ENCODE results near the gene PDE8A. TPM values are rescaled to one million over a fixed set of nuclear protein-coding genes. Genes with fewer than 3 reads are reported as not detected.
A peak's percentile ranks its signal among the peaks of the same experiment; 100 is the strongest.
"Not testable (repeated sequence)": the region's sequence is repeated elsewhere in the genome, so short reads cannot be mapped to it uniquely, and the experiment has no call there.

Gene PDE8A
- total RNA-seq, 1 donor from 2014 or later: 49.6 TPM

GRCh38 chr15:85008474-85009260 lies 27.0 kb downstream of the PDE8A start:
- no peak overlapping the region for H3K9ac ChIP-seq (ENCODE audit: low read depth in 1 of 3, low read length in 3 of 3)
- H3K27ac ChIP-seq (ENCODE audit: low read depth, low read length): no peak overlapping the region
- no peaks in the 10 kb centered on the region for H3K27me3 ChIP-seq (ENCODE audit: control insufficient read depth in 3 of 3, insufficient read depth in 3 of 3, low read length in 3 of 3)
- H3K36me3 ChIP-seq (ENCODE audit: control insufficient read depth in 3 of 3, insufficient read depth in 3 of 3, low read length in 3 of 3): no peaks in the 10 kb centered on the region
- H3K4me3 ChIP-seq (ENCODE audit: low read length in 3 of 3): no peak overlapping the region
- no peaks in the 10 kb centered on the region for H3K9me3 ChIP-seq (ENCODE audit: control insufficient read depth in 3 of 3, low read length in 3 of 3)
- peaks cover 38 to 44% (median 40%) of the 10 kb centered on the region in 3 donors for H3K4me1 ChIP-seq (ENCODE audit: control insufficient read depth in 3 of 3, insufficient read depth in 3 of 3, low read length in 3 of 3)

- no peak overlapping the region for H3K27ac ChIP-seq (ENCODE audit: low read depth, low read length)
- no peaks in the 10 kb centered on the region for H3K9me3 ChIP-seq (ENCODE audit: control insufficient read depth in 3 of 3, low read length in 3 of 3)
- no peak overlapping the region for H3K9ac ChIP-seq (ENCODE audit: low read depth in 1 of 3, low read length in 3 of 3)
- no peaks in the 10 kb centered on the region for H3K36me3 ChIP-seq (ENCODE audit: control insufficient read depth in 3 of 3, insufficient read depth in 3 of 3, low read length in 3 of 3)
- H3K4me1 ChIP-seq (ENCODE audit: control insufficient read depth in 3 of 3, insufficient read depth in 3 of 3, low read length in 3 of 3): peaks cover 30 to 36% (median 34%) of the 10 kb centered on the region in 3 donors
- no peaks in the 10 kb centered on the region for H3K27me3 ChIP-seq (ENCODE audit: control insufficient read depth in 3 of 3, insufficient read depth in 3 of 3, low read length in 3 of 3)
- H3K4me3 ChIP-seq (ENCODE audit: low read length in 3 of 3): no peak overlapping the region
These were observed 27.8 kb downstream of the PDE8A start for GRCh38 chr15:85009435-85009834.

GRCh38 chr15:85010071-85010385 lies 28.4 kb downstream of the PDE8A start:
- Histone ChIP-seq H3K36me3 (ENCODE audit: control insufficient read depth in 3 of 3, insufficient read depth in 3 of 3, low read length in 3 of 3) (no peaks in the 10 kb centered on the region), H3K4me1 (ENCODE audit: control insufficient read depth in 3 of 3, insufficient read depth in 3 of 3, low read length in 3 of 3) (peaks cover 29 to 35% (median 34%) of the 10 kb centered on the region in 3 donors), H3K27ac (ENCODE audit: low read depth, low read length) (peak overlapping the region; percentile 64), H3K9me3 (ENCODE audit: control insufficient read depth in 3 of 3, low read length in 3 of 3) (no peaks in the 10 kb centered on the region), H3K27me3 (ENCODE audit: control insufficient read depth in 3 of 3, insufficient read depth in 3 of 3, low read length in 3 of 3) (no peaks in the 10 kb centered on the region), H3K4me3 (ENCODE audit: low read length in 3 of 3) (no peak overlapping the region), H3K9ac (ENCODE audit: low read depth in 1 of 3, low read length in 3 of 3) (no peak overlapping the region)

- Histone ChIP-seq H3K4me3 (ENCODE audit: low read length in 3 of 3) (no peak overlapping the region), H3K9ac (ENCODE audit: low read depth in 1 of 3, low read length in 3 of 3) (peak overlapping the region in 1 of 3 donors; percentile 24), H3K4me1 (ENCODE audit: control insufficient read depth in 3 of 3, insufficient read depth in 3 of 3, low read length in 3 of 3) (peaks cover 28 to 35% (median 34%) of the 10 kb centered on the region in 3 donors), H3K27me3 (ENCODE audit: control insufficient read depth in 3 of 3, insufficient read depth in 3 of 3, low read length in 3 of 3) (no peaks in the 10 kb centered on the region), H3K27ac (ENCODE audit: low read depth, low read length) (peak overlapping the region; percentile 64), H3K36me3 (ENCODE audit: control insufficient read depth in 3 of 3, insufficient read depth in 3 of 3, low read length in 3 of 3) (no peaks in the 10 kb centered on the region), H3K9me3 (ENCODE audit: control insufficient read depth in 3 of 3, low read length in 3 of 3) (no peaks in the 10 kb centered on the region)
These were observed 28.9 kb downstream of the PDE8A start for GRCh38 chr15:85010386-85011159.

GRCh38 chr15:85011160-85011571 lies 29.5 kb downstream of the PDE8A start:
- Histone ChIP-seq H3K4me1 (ENCODE audit: control insufficient read depth in 3 of 3, insufficient read depth in 3 of 3, low read length in 3 of 3) (peaks cover 28 to 35% (median 32%) of the 10 kb centered on the region in 3 donors), H3K4me3 (ENCODE audit: low read length in 3 of 3) (no peak overlapping the region), H3K27ac (ENCODE audit: low read depth, low read length) (peak overlapping the region; percentile 64), H3K9ac (ENCODE audit: low read depth in 1 of 3, low read length in 3 of 3) (no peak overlapping the region), H3K27me3 (ENCODE audit: control insufficient read depth in 3 of 3, insufficient read depth in 3 of 3, low read length in 3 of 3) (no peaks in the 10 kb centered on the region), H3K36me3 (ENCODE audit: control insufficient read depth in 3 of 3, insufficient read depth in 3 of 3, low read length in 3 of 3) (no peaks in the 10 kb centered on the region), H3K9me3 (ENCODE audit: control insufficient read depth in 3 of 3, low read length in 3 of 3) (no peaks in the 10 kb centered on the region)

- H3K4me3 ChIP-seq (ENCODE audit: low read length in 3 of 3); H3K27ac ChIP-seq (ENCODE audit: low read depth, low read length); H3K9ac ChIP-seq (ENCODE audit: low read depth in 1 of 3, low read length in 3 of 3); H3K27me3 ChIP-seq (ENCODE audit: control insufficient read depth in 3 of 3, insufficient read depth in 3 of 3, low read length in 3 of 3); H3K36me3 ChIP-seq (ENCODE audit: control insufficient read depth in 3 of 3, insufficient read depth in 3 of 3, low read length in 3 of 3); H3K9me3 ChIP-seq (ENCODE audit: control insufficient read depth in 3 of 3, low read length in 3 of 3): not testable (repeated sequence)
- H3K4me1 ChIP-seq (ENCODE audit: control insufficient read depth in 3 of 3, insufficient read depth in 3 of 3, low read length in 3 of 3): peaks cover 28 to 33% (median 29%) of the 10 kb centered on the region in 3 donors
These were observed 30.1 kb downstream of the PDE8A start for GRCh38 chr15:85011724-85012123.

GRCh38 chr15:85013785-85014184 lies 32.1 kb downstream of the PDE8A start:
- peaks cover 15 to 17% (median 16%) of the 10 kb centered on the region in 3 donors for H3K4me1 ChIP-seq (ENCODE audit: control insufficient read depth in 3 of 3, insufficient read depth in 3 of 3, low read length in 3 of 3)
- H3K27me3 ChIP-seq (ENCODE audit: control insufficient read depth in 3 of 3, insufficient read depth in 3 of 3, low read length in 3 of 3): no peaks in the 10 kb centered on the region
- H3K9me3 ChIP-seq (ENCODE audit: control insufficient read depth in 3 of 3, low read length in 3 of 3): no peaks in the 10 kb centered on the region
- H3K27ac ChIP-seq (ENCODE audit: low read depth, low read length): no peak overlapping the region
- H3K4me3 ChIP-seq (ENCODE audit: low read length in 3 of 3): no peak overlapping the region
- H3K36me3 ChIP-seq (ENCODE audit: control insufficient read depth in 3 of 3, insufficient read depth in 3 of 3, low read length in 3 of 3): no peaks in the 10 kb centered on the region
- no peak overlapping the region for H3K9ac ChIP-seq (ENCODE audit: low read depth in 1 of 3, low read length in 3 of 3)

GRCh38 chr15:85014932-85015331 lies 33.3 kb downstream of the PDE8A start:
- H3K27me3 ChIP-seq (ENCODE audit: control insufficient read depth in 3 of 3, insufficient read depth in 3 of 3, low read length in 3 of 3): no peaks in the 10 kb centered on the region
- H3K9me3 ChIP-seq (ENCODE audit: control insufficient read depth in 3 of 3, low read length in 3 of 3): no peaks in the 10 kb centered on the region
- no peak overlapping the region for H3K9ac ChIP-seq (ENCODE audit: low read depth in 1 of 3, low read length in 3 of 3)
- H3K4me3 ChIP-seq (ENCODE audit: low read length in 3 of 3): no peak overlapping the region
- H3K27ac ChIP-seq (ENCODE audit: low read depth, low read length): no peak overlapping the region
- H3K36me3 ChIP-seq (ENCODE audit: control insufficient read depth in 3 of 3, insufficient read depth in 3 of 3, low read length in 3 of 3): no peaks in the 10 kb centered on the region
- peaks cover 10 to 13% (median 13%) of the 10 kb centered on the region in 3 donors for H3K4me1 ChIP-seq (ENCODE audit: control insufficient read depth in 3 of 3, insufficient read depth in 3 of 3, low read length in 3 of 3)

- Histone ChIP-seq H3K4me3 (ENCODE audit: low read length in 3 of 3) (no peak overlapping the region), H3K9me3 (ENCODE audit: control insufficient read depth in 3 of 3, low read length in 3 of 3) (no peaks in the 10 kb centered on the region), H3K27me3 (ENCODE audit: control insufficient read depth in 3 of 3, insufficient read depth in 3 of 3, low read length in 3 of 3) (no peaks in the 10 kb centered on the region), H3K9ac (ENCODE audit: low read depth in 1 of 3, low read length in 3 of 3) (no peak overlapping the region), H3K27ac (ENCODE audit: low read depth, low read length) (no peak overlapping the region), H3K36me3 (ENCODE audit: control insufficient read depth in 3 of 3, insufficient read depth in 3 of 3, low read length in 3 of 3) (no peaks in the 10 kb centered on the region), H3K4me1 (ENCODE audit: control insufficient read depth in 3 of 3, insufficient read depth in 3 of 3, low read length in 3 of 3) (peaks cover 0 to under 1% (median 0%) of the 10 kb centered on the region in 3 donors)
These were observed 34.6 kb downstream of the PDE8A start for GRCh38 chr15:85016275-85016674.

Data from skeletal muscle tissue (tissue), 4 donors.